Activated CD8-positive, alpha-beta memory T cell treated with anti-CD3 and anti-CD28 coated beads, Interleukin-2, amount 10 ng/mL, durations not matched to agents 7 days and 5 days (primary cell): ENCODE results near the gene IPO4. TPM values are rescaled to one million over a fixed set of nuclear protein-coding genes. Genes with fewer than 3 reads are reported as not detected.

Source experiments
- ATAC-seq: fragments of 150-1000 bp; cut with Tn5 transposase; one replicate; pipeline ENCODE4 v1.10.0; 2021; ENCODE audit warnings: moderate library complexity
- CTCF ChIA-PET: fragments of 350-600 bp; sonication (Branson Sonifier 250); formaldehyde crosslinking; loops from one replicate; lab custom pipeline; 2021; ENCODE audit warnings: antibody characterized with exemption; lab: Charles Lee
- DNase-seq: peaks from one replicate; pipeline ENCODE4 v3.0.0-alpha.2; 2020
- H3K27ac Mint-ChIP-seq: one replicate; pipeline ENCODE4 v1.8.0; 2021; ENCODE audit warnings: mild to moderate bottlenecking, mixed read lengths
- H3K27me3 Mint-ChIP-seq: one replicate; pipeline ENCODE4 v1.8.0; 2021; ENCODE audit warnings: mixed read lengths
- H3K36me3 Mint-ChIP-seq: one replicate; pipeline ENCODE4 v1.8.0; 2021; ENCODE audit warnings: mild to moderate bottlenecking, mixed read lengths
- H3K4me1 Mint-ChIP-seq: one replicate; pipeline ENCODE4 v1.8.0; 2021; ENCODE audit warnings: mixed read lengths
- H3K4me3 Mint-ChIP-seq: one replicate; pipeline ENCODE4 v1.8.0; 2021; ENCODE audit warnings: mild to moderate bottlenecking, moderate library complexity, mixed read lengths
- H3K9me3 Mint-ChIP-seq: one replicate; pipeline ENCODE4 v1.8.0; 2022; ENCODE audit warnings: low read depth, mixed read lengths
- total RNA-seq, 2 experiments: library from RNA; stranded (reverse); gene quantifications; one replicate each; pipeline ENCODE4 v1.2.3, GENCODE V29; 2021

Gene IPO4
- total RNA-seq, 2 experiments from 2014 or later = 32.4 to 54.9 TPM

DNA sequence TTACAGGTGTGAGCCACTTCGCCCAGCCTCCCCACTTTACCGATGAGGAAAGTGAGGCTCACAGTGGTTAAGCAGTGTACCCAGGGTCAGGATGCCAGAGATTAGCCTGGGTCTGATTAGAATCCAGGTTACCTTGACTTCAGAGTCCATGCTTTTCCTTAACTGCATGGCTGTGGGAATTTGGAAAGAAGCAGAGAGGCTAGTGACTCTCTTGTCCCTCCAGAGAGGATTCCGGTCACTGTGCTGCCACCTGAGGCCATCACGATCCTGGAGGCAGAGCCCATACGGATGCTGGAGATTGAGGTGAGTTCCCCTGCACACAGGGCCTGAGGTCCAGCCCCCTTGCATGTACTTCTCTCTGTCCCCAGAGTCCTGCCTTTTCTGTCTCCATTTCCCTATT lies 12.0 kb downstream of the IPO4 start:
- Mint-ChIP-seq H3K9me3 (no peaks in the 10 kb centered on the region), H3K4me3 (no peak overlapping the region), H3K27me3 (no peaks in the 10 kb centered on the region), H3K36me3 (peaks cover 35% of the 10 kb centered on the region), H3K27ac (no peak overlapping the region), H3K4me1 (peaks cover 17% of the 10 kb centered on the region)
- DNase-seq (no peak), ATAC-seq (no peak)
- CTCF ChIA-PET = interaction anchor here (1.0 to 1.1 kb wide), 2 partner anchors 15 to 39 kb away, joined by 3 read pairs; partner anchors contain the start of gene IRF9

DNA sequence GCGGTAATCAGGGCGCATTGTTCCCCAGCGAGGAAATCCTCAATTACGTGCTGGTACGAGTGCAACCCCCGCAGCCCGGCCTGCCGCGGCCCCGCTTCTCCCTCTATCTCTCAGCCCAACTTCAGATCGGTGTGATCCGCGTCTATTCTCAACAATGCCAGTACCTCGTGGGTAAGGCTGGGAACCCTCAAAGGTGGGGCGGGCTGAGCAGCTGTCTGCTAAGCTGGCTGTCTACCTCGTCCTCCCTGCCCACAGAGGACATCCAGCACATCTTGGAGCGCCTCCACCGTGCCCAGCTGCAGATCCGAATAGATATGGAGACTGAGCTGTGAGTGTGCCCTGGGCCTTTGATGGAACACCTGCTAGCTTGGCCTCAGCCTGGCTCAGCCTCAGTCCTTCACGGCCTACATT lies 15.7 kb downstream of the IPO4 start:
- H3K27me3 Mint-ChIP-seq = no peaks in the 10 kb centered on the region
- H3K9me3 Mint-ChIP-seq = no peaks in the 10 kb centered on the region
- ATAC-seq (no peak), DNase-seq (no peak)
- CTCF ChIA-PET = interaction anchor here (0.8 to 4.3 kb wide), 4 partner anchors 11 to 58 kb away, joined by 3 to 35 read pairs (median 3); partner anchors contain the start of genes DCAF11, IRF9 and NRL
- peak overlapping the region; percentile 69 for H3K27ac Mint-ChIP-seq
- peaks cover 36% of the 10 kb centered on the region for H3K36me3 Mint-ChIP-seq
- H3K4me3 Mint-ChIP-seq = peak overlapping the region; percentile 77
- H3K4me1 Mint-ChIP-seq = peaks cover 37% of the 10 kb centered on the region

DNA sequence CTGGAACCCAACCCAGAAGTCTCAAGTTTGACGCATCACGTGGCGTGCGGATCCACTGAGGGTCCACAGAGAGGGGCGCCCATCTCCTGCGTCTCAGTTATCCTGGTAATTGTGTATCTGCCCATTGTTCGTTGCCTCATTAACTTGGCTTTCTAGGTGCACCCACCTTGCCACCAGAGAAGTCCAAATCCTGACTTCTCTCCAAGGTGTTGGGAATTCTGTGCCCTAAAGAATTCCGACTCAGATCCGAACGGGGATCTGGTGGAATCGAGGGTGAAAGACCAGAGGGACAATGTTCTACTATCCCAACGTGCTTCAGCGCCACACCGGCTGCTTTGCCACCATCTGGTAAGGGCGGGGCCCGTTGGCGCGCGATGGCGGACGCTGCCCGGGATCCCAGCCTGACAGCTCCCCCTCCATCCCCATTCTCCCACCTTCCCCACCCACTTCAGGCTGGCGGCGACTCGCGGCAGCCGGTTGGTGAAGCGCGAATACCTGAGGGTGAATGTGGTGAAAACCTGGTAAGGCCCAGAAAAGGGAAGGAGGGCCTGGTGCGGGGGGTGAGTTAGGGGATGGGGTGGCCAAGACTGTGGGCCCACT lies 16.3 kb downstream of the IPO4 start:
- H3K36me3 Mint-ChIP-seq = peaks cover 40% of the 10 kb centered on the region
- H3K27ac Mint-ChIP-seq = peak overlapping the region; percentile 83
- CTCF ChIA-PET = interaction anchor here (0.6 to 4.3 kb wide), 3 partner anchors 11 to 58 kb away, joined by 3 to 35 read pairs (median 3); partner anchors contain the start of genes DCAF11 and IRF9

DNA sequence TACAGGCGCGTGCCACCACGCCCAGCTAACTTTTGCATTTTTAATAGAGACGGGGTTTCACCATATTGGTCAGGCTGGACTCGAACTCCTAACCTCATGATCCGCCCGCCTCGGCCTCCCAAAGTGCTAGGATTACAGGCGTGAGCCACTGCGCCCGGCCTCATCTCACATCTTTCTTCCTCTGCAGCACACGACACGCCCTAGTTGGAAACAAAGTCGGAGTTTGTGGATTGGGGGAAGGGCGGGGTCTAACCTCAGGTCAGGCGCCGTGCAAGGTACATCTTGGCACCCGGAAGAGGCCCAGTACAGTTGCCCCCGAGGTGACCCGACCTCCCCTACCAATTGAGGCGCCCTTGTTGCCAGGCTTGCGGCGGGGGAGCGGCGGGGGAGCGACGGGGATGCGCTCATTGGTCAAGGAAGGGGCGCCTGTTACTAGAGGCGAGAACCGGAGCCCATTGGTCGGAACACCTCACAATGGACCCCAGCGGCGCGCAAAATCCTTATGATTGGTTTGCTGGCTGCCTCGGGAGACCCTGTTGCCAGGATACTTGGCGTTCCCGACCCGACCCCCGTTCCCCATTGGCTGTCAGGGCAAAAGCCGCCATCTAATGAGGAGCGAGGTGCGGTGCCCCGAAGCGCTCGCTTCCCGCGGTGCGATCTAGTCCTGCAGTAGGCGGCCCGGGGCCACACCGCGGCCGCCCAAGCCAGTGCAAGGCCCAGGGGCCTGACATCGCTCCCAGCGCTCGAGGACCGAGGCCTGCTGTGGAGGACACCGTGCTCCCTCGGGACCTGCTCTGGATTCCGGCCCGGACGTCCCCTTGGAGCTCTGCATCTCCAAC lies 17.0 kb downstream of the IPO4 start, which contains the start of gene REC8:
REC8 (plus strand) TSS at position 659 of the 839 bp plus-strand sequence. CDS start 473 bp downstream, outside the sequence.
- no peaks in the 10 kb centered on the region for H3K9me3 Mint-ChIP-seq
- H3K4me3 Mint-ChIP-seq = peak within 1 kb of the TSS; percentile 77
- CTCF ChIA-PET = interaction anchor here (0.6 to 4.3 kb wide), 6 partner anchors 8 to 58 kb away, joined by 3 to 35 read pairs (median 4); partner anchors contain the start of genes DCAF11, EMC9 and IRF9
- peak; percentile 93 for DNase-seq
- H3K27ac Mint-ChIP-seq = peak within 1 kb of the TSS; percentile 83
- ATAC-seq = peak; percentile 87
- no peaks in the 10 kb centered on the region for H3K27me3 Mint-ChIP-seq
- H3K4me1 Mint-ChIP-seq = peaks cover 45% of the 10 kb centered on the region
- peaks cover 38% of the 10 kb centered on the region for H3K36me3 Mint-ChIP-seq

More for the DNA sequence above, 16.3 kb downstream of the IPO4 start:
- no peaks in the 10 kb centered on the region for H3K9me3 Mint-ChIP-seq
- peak overlapping the region; percentile 77 for H3K4me3 Mint-ChIP-seq
- ATAC-seq (no peak), DNase-seq (no peak)
- peaks cover 41% of the 10 kb centered on the region for H3K4me1 Mint-ChIP-seq
- no peaks in the 10 kb centered on the region for H3K27me3 Mint-ChIP-seq

DNA sequence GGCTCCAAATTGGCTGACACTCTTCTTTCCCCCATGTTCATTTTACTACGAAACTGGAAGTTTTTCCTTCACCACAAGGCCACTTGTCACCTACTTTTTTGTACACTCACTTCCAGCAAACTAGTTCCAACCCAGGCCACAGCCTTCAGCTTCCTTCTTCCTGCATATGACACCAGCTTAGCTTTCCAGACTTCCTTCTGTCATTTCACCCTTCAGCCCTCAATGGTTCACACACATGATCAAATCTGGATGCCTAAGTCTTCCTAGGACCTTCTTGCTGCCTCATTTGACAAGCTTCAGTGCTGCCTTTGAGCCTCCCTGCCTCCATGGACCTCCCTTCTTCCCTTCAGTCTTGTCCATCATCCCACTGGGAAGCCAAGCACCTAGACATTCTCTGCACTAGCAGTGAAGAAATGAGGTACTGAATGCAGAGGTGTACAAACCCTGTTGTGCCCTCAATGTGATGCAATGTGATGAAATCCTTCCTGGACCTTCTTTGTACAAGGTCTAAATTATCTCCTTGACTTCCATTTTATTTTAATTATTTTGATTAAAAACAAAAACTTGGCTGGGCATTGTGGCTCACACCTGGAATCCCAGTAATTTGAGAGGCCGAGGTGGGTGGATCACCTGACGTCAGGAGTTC lies 21.0 kb downstream of the IPO4 start:
- Mint-ChIP-seq H3K36me3 (peaks cover 64% of the 10 kb centered on the region), H3K4me1 (peaks cover 64% of the 10 kb centered on the region), H3K9me3 (no peaks in the 10 kb centered on the region), H3K27ac (peak overlapping the region; percentile 71), H3K4me3 (no peak overlapping the region), H3K27me3 (no peaks in the 10 kb centered on the region)
- CTCF ChIA-PET = no interaction called here
- ATAC-seq (no peak), DNase-seq (no peak)

DNA sequence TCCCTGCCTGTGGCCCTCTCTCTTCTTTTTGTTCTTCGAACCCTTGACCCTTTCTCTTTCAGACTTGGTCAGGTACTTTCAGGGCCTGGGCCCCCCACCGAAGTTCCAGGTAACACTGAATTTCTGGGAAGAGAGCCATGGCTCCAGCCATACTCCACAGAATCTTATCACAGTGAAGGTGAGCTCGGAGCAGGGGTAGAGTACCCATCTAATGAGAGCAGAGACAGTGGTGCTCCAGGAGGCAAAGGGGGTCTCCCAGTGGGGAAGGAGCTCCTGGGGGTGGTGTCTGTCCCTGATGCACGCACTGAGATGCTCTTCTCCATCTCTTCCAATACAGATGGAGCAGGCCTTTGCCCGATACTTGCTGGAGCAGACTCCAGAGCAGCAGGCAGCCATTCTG lies 22.8 kb downstream of the IPO4 start:
- Mint-ChIP-seq H3K27ac (no peak overlapping the region), H3K4me3 (no peak overlapping the region), H3K9me3 (no peaks in the 10 kb centered on the region), H3K4me1 (peaks cover 60% of the 10 kb centered on the region), H3K27me3 (no peaks in the 10 kb centered on the region), H3K36me3 (peaks cover 76% of the 10 kb centered on the region)
- ATAC-seq = no peak
- CTCF ChIA-PET = no interaction called here
- no peak for DNase-seq

DNA sequence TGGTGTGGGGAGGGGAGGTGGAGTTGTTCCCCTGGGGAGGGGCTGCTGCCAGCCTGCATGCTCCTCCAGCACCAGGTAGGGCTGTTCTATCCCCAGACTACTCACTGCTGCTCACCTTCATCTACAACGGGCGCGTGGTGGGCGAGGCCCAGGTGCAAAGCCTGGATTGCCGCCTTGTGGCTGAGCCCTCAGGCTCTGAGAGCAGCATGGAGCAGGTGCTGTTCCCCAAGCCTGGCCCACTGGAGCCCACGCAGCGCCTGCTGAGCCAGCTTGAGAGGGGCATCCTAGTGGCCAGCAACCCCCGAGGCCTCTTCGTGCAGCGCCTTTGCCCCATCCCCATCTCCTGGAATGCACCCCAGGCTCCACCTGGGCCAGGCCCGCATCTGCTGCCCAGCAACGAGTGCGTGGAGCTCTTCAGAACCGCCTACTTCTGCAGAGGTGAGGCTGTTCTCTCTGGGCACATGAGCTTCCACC lies 24.1 kb downstream of the IPO4 start:
- Mint-ChIP-seq H3K4me1 (peaks cover 64% of the 10 kb centered on the region), H3K9me3 (no peaks in the 10 kb centered on the region), H3K27me3 (no peaks in the 10 kb centered on the region), H3K4me3 (no peak overlapping the region), H3K36me3 (peaks cover 79% of the 10 kb centered on the region), H3K27ac (no peak overlapping the region)
- DNase-seq (no peak), ATAC-seq (no peak)
- CTCF ChIA-PET = no interaction called here

DNA sequence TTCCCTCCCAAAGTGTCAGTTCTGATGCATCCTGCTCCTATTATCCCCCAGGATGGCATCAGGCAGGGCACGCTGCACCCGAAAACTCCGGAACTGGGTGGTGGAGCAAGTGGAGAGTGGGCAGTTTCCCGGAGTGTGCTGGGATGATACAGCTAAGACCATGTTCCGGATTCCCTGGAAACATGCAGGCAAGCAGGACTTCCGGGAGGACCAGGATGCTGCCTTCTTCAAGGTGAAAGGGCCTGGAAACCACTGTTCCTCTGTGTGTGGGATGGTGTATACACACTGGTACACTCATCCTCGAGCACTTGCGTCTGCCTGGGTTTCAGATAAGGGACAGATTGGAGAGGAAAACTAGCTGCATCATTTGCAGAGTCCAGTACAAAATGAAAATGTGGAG lies 26.5 kb downstream of the IPO4 start:
- H3K27me3 Mint-ChIP-seq = no peaks in the 10 kb centered on the region
- peaks cover 82% of the 10 kb centered on the region for H3K36me3 Mint-ChIP-seq
- peaks cover 54% of the 10 kb centered on the region for H3K4me1 Mint-ChIP-seq
- DNase-seq = no peak
- peak overlapping the region; percentile 93 for H3K4me3 Mint-ChIP-seq
- CTCF ChIA-PET = interaction anchor here (1.1 to 5.0 kb wide), 20 partner anchors 9 to 146 kb away, joined by 3 to 99 read pairs (median 8); partner anchors contain the start of genes CARMIL3, CHMP4A, CIDEB and DCAF11
- H3K9me3 Mint-ChIP-seq = no peaks in the 10 kb centered on the region
- H3K27ac Mint-ChIP-seq = peak overlapping the region; percentile 99
- no peak for ATAC-seq

DNA sequence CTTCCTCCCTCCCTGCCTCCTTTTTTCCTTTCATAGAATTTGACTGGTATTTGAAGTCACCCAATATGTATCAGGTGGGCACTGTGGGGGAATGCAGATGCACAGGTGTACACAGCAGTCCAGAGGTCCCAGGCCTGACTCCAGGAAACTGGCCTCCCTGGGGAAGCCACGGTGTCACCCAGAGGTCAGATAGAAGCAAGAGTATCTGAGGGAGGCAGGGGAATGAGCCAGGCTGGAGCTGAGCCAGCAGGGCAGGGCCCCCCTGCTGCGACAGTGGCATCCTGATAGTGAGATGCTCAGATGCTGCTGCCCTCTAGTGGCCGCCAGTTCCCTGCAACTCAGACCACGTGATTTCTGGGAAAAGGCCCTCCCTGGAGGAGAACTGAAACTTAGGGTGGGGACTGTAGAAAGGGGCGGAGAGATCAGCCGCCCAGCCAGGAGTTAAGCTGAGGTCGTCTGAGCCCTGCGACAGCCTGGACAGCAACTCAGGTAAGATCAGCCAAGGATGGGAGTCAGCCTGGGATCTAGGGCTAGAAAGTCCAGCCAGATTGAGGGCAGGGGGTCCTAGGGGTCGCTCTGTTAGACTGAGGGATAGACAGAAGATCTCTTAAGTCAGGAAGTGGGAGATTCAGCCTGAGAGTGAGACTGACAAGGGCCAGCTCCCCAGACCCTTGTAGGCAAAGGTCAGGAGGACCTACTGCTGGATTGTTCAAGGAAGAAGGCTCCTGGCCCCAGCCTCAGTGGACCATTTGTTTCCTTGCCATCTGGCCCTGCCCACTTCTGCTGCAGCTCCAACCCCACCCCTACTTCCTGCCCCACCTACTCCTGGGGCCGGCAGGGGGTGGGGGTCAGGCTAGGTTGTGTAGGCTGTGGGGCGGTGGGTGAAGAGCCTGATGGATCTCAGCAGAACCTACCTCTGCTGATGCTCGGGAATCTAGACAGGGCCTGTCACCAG lies 27.5 kb downstream of the IPO4 start, which contains the start of gene IRF9:
IRF9 (plus strand) TSS at position 416 of the 955 bp plus-strand sequence. CDS start 880 bp downstream, outside the sequence.
- ATAC-seq (peak; percentile 87), DNase-seq (peak; percentile 99)
- Mint-ChIP-seq H3K9me3 (no peaks in the 10 kb centered on the region), H3K27me3 (no peaks in the 10 kb centered on the region), H3K27ac (peak within 1 kb of the TSS; percentile 99), H3K4me3 (peak within 1 kb of the TSS; percentile 93), H3K36me3 (peaks cover 78% of the 10 kb centered on the region), H3K4me1 (peaks cover 50% of the 10 kb centered on the region)
- CTCF ChIA-PET = interaction anchor here (0.6 to 5.0 kb wide), 34 partner anchors 8 to 270 kb away, joined by 3 to 99 read pairs (median 6); partner anchors contain the start of genes CARMIL3, CHMP4A, CIDEB and DCAF11

DNA sequence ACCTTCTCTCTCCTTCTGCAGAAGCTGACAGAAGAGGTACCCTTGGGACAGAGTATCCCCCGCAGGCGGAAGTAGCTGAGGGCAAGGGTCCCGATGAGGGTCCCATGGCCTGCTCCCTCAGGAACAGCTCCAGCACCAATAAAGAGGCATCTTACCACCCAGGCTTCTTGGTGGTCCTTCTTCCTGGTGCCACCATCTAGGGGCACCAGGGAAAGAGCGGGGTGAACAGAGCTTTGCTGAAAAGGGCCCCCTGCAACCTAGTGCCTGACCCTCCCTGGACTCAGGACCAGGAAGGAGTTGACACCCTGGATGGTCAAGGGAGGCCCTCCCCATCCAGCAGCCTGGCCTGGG lies 28.1 kb downstream of the IPO4 start:
- H3K27me3 Mint-ChIP-seq = no peaks in the 10 kb centered on the region
- ATAC-seq (no peak), DNase-seq (no peak)
- peaks cover 78% of the 10 kb centered on the region for H3K36me3 Mint-ChIP-seq
- peaks cover 45% of the 10 kb centered on the region for H3K4me1 Mint-ChIP-seq
- H3K9me3 Mint-ChIP-seq = no peaks in the 10 kb centered on the region
- peak overlapping the region; percentile 99 for H3K27ac Mint-ChIP-seq
- CTCF ChIA-PET = interaction anchor here (0.6 to 5.0 kb wide), 27 partner anchors 11 to 270 kb away, joined by 3 to 99 read pairs (median 7); partner anchors contain the start of genes CHMP4A, CIDEB, DCAF11 and EMC9
- no peak overlapping the region for H3K4me3 Mint-ChIP-seq

DNA sequence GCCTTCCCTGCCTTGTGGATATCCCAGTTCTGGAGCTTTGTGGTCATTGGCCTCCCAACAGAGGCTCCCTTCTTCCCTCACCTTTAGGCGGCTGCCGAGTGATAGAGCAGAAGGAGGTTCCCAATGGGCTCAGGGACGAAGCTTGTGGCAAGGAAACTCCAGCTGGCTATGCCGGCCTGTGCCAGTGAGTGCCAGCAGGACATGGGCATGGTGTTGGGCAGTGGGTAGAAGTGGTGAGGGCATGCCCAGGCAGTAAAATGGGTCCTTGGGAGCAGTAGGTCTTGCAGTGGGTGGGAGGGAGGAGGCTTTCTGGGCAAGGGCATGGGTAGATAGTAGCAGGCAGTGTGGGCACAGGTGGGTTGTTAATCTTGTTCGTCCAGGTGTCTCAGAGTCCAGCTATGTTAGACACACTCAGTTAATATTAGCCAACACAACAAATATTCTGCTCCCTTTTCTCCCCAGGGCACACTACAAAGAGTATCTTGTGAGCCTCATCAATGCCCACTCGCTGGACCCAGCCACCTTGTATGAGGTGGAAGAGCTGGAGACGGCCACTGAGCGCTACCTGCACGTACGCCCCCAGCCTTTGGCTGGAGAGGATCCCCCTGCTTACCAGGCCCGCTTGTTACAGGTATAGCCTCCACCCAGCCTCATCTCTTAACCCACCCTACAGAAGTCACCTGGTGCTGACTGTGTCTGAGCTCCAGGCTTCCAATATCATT lies 28.7 kb downstream of the IPO4 start:
- H3K4me3 Mint-ChIP-seq = no peak overlapping the region
- H3K27me3 Mint-ChIP-seq = no peaks in the 10 kb centered on the region
- peaks cover 76% of the 10 kb centered on the region for H3K36me3 Mint-ChIP-seq
- CTCF ChIA-PET = interaction anchor here (1.4 to 5.0 kb wide), 15 partner anchors 11 to 148 kb away, joined by 5 to 99 read pairs (median 14); partner anchors contain the start of genes CHMP4A, CIDEB, DCAF11 and EMC9
- DNase-seq = no peak
- no peak for ATAC-seq
- peak overlapping the region; percentile 99 for H3K27ac Mint-ChIP-seq
- peaks cover 42% of the 10 kb centered on the region for H3K4me1 Mint-ChIP-seq
- no peaks in the 10 kb centered on the region for H3K9me3 Mint-ChIP-seq
